Uterus (tissue), 4 donors: ENCODE data around the gene SPPL2A. TPM values are rescaled to one million over a fixed set of nuclear protein-coding genes. Genes with fewer than 3 reads are reported as not detected.
A peak's percentile ranks its signal among the peaks of the same experiment; 100 is the strongest.

Experiments
- DNase-seq, 2 donors: peaks; one replicate each; pipeline ENCODE4 v3.0.0-alpha.2; 2019 to 2020
- H3K27ac ChIP-seq, 2 donors: fragments of 200-600 bp; sonication (generic); 1 replicate in 1 of 2; 2 replicates in 1 of 2; pipeline ENCODE4 v1.5.1; 2016 to 2018
- H3K27me3 ChIP-seq, 2 donors: fragments of 200-600 bp; sonication (generic); one replicate each; pipeline ENCODE4 v1.5.1; 2018 to 2019; ENCODE audit warnings: control low read depth in 1 of 2
- H3K36me3 ChIP-seq, 2 donors: fragments of 200-600 bp; sonication (generic); one replicate each; pipeline ENCODE4 v1.5.1; 2019; ENCODE audit warnings: control low read depth in 1 of 2
- H3K4me1 ChIP-seq, 2 donors: fragments of 200-600 bp; sonication (generic); one replicate each; pipeline ENCODE4 v1.5.1; 2018 to 2019; ENCODE audit warnings: control low read depth in 1 of 2
- H3K4me3 ChIP-seq, 2 donors: fragments of 200-600 bp; sonication (generic); 1 replicate in 1 of 2; 2 replicates in 1 of 2; pipeline ENCODE4 v1.5.1; 2018 to 2019; ENCODE audit warnings: mild to moderate bottlenecking in 1 of 2
- H3K9me3 ChIP-seq, 2 donors: fragments of 200-600 bp; sonication (generic); one replicate each; pipeline ENCODE4 v1.5.1; 2019; ENCODE audit warnings: control low read depth in 1 of 2
- CTCF ChIP-seq, 4 experiments: fragments of 200-600 bp in 2 of 4; fragments of 450-650 bp in 2 of 4; sonication (generic) in 2 of 4; IDR thresholded peaks; one replicate each; pipeline ENCODE4 v1.5.1; 2016 to 2019; ENCODE audit warnings: antibody characterized with exemption in 4 of 4, mild to moderate bottlenecking in 2 of 4, moderate library complexity in 1 of 4
- POLR2A ChIP-seq, 2 donors: fragments of 450-650 bp; IDR thresholded peaks; one replicate each; pipeline ENCODE4 v1.6.1; 2016; ENCODE audit warnings: antibody characterized with exemption in 2 of 2, mild to moderate bottlenecking in 1 of 2, moderate library complexity in 1 of 2
- intact Hi-C: fragments of 100-400 bp; cut with DNase I; formaldehyde crosslinking; loops from one replicate; pipeline ENCODE4 v1.15.1; 2023; ENCODE audit warnings: low total_unique reads
- total RNA-seq, 4 donors: library from RNA; depleted of rRNA in 3 of 4; stranded (reverse); fragments of >200 nt in 3 of 4; gene quantifications; one replicate each; pipeline versions ENCODE4 v1.1.0 to v1.2.4, GENCODE V29; 2014 to 2023
- donor health status: DM: yes; HTN: yes; CAD: no.

The SPPL2A gene
- total RNA-seq, 4 donors from 2014 or later: 52.6 to 193 (median 101) TPM

- TF ChIP-seq CTCF (IDR thresholded peaks at IDR 0.05): no peak
- TF ChIP-seq POLR2A (IDR thresholded peaks at IDR 0.05): no peak
- Histone ChIP-seq H3K36me3 (no peaks in the 10 kb centered on the region), H3K4me1 (peaks cover 0 to 9% of the 10 kb centered on the region in 2 donors), H3K9me3 (no peaks in the 10 kb centered on the region), H3K4me3 (peak overlapping the region; percentile 72 to 87), H3K27ac (peak overlapping the region; percentile 96 to 98), H3K27me3 (no peaks in the 10 kb centered on the region)
- intact Hi-C loops: loop anchor here (10.0 kb wide), 1 partner anchor 197 kb away; no protein-coding TSS in a partner anchor
- DNase-seq: no peak
Measured at GRCh38 chr15:50687302-50687902, 78.1 kb downstream of the SPPL2A start.

GRCh38 chr15:50686469-50687301 lies 78.8 kb downstream of the SPPL2A start, which contains the start of gene TRPM7:
Gene TRPM7 (minus strand): TSS chr15:50686797. CDS start chr15:50686533, 264 bp downstream.
- Histone ChIP-seq H3K27me3 (no peaks in the 10 kb centered on the region), H3K4me3 (peak within 1 kb of the TSS; percentile 72 to 87), H3K4me1 (peaks cover 0 to 9% of the 10 kb centered on the region in 2 donors), H3K27ac (peak within 1 kb of the TSS; percentile 96 to 98), H3K9me3 (no peaks in the 10 kb centered on the region), H3K36me3 (no peaks in the 10 kb centered on the region)
- intact Hi-C loops: loop anchor here (10.0 kb wide), 1 partner anchor 198 kb away; no protein-coding TSS in a partner anchor
- DNase-seq: peak; percentile 81 to 88
- TF ChIP-seq CTCF (IDR thresholded peaks at IDR 0.05) (peak in 3 of 4 experiments; percentile 4 to 13 (median 11)), POLR2A (IDR thresholded peaks at IDR 0.05) (peak; percentile 61 to 79)

- peak; percentile 34 to 56 for DNase-seq
- Histone ChIP-seq H3K4me3 (peak overlapping the region; percentile 72 to 87), H3K27ac (peak overlapping the region; percentile 96 to 98), H3K36me3 (no peaks in the 10 kb centered on the region), H3K9me3 (no peaks in the 10 kb centered on the region), H3K27me3 (no peaks in the 10 kb centered on the region), H3K4me1 (peaks cover 0 to 9% of the 10 kb centered on the region in 2 donors)
- no peak for TF ChIP-seq CTCF (IDR thresholded peaks at IDR 0.05)
- TF ChIP-seq POLR2A (IDR thresholded peaks at IDR 0.05): no peak
- intact Hi-C loops: loop anchor here (10.0 kb wide), 1 partner anchor 199 kb away; no protein-coding TSS in a partner anchor
Measured at GRCh38 chr15:50685976-50686468, 79.5 kb downstream of the SPPL2A start.

GRCh38 chr15:50685191-50685975 lies 80.1 kb downstream of the SPPL2A start:
- DNase-seq: no peak
- Histone ChIP-seq H3K9me3 (no peaks in the 10 kb centered on the region), H3K4me3 (peak overlapping the region; percentile 72 to 87), H3K27ac (peak overlapping the region; percentile 96 to 98), H3K4me1 (peaks cover 0 to 9% of the 10 kb centered on the region in 2 donors), H3K27me3 (no peaks in the 10 kb centered on the region), H3K36me3 (no peaks in the 10 kb centered on the region)
- intact Hi-C loops: loop anchor here (10.0 kb wide), 1 partner anchor 199 kb away; no protein-coding TSS in a partner anchor
- TF ChIP-seq CTCF (IDR thresholded peaks at IDR 0.05) (no peak), POLR2A (IDR thresholded peaks at IDR 0.05) (no peak)
